Keratinocyte (primary cell): Measurements from ENCODE around the gene CCDC9. TPM values are rescaled to one million over a fixed set of nuclear protein-coding genes. Genes with fewer than 3 reads are reported as not detected.

ENCODE experiments used
- DNase-seq: peaks from one replicate; pipeline ENCODE4 v3.0.0-alpha.2; 2011; ENCODE audit warnings: low read depth, missing footprints, low spot score
- FAIRE-seq: peaks from 2 replicates; lab custom pipeline; 2011; peaks lifted over from hg19 to GRCh38; lab: Jason Lieb, UNC
- H2AFZ ChIP-seq: 2 replicates; pipeline ENCODE4 v1.6.0; 2012; ENCODE audit warnings: low read length, control low read depth, inconsistent platforms; ENCODE audit not compliant: control insufficient read depth
- H3K27ac ChIP-seq: 2 replicates; pipeline ENCODE4 v1.5.1; 2011; ENCODE audit warnings: low read length; ENCODE audit not compliant: control insufficient read depth, insufficient read depth
- H3K27me3 ChIP-seq: 3 replicates; pipeline ENCODE4 v1.6.0; 2011; ENCODE audit warnings: low read length; ENCODE audit not compliant: control insufficient read depth, insufficient read depth; ENCODE audit errors: extremely low read depth
- H3K36me3 ChIP-seq, 2 experiments: 2 replicates in 1 of 2; 3 replicates in 1 of 2; pipeline ENCODE4 v1.5.1; 2011; ENCODE audit warnings: low read length in 2 of 2, mild to moderate bottlenecking in 1 of 2; ENCODE audit not compliant: control insufficient read depth in 2 of 2, insufficient read depth in 2 of 2; ENCODE audit errors: extremely low read depth in 1 of 2
- H3K4me1 ChIP-seq: 3 replicates; pipeline ENCODE4 v1.5.1; 2011; ENCODE audit warnings: low read length; ENCODE audit not compliant: control insufficient read depth, insufficient read depth; ENCODE audit errors: extremely low read depth
- H3K4me2 ChIP-seq: 3 replicates; pipeline ENCODE4 v1.6.0; 2011; ENCODE audit warnings: low read depth, low read length; ENCODE audit not compliant: control insufficient read depth, insufficient read depth; ENCODE audit errors: extremely low read depth
- H3K4me3 ChIP-seq, 3 experiments: fragments of 200-600 bp in 1 of 3; sonication (generic) in 1 of 3; 2 replicates in 2 of 3; 3 replicates in 1 of 3; pipeline ENCODE4 v1.5.1; 2011 to 2016; ENCODE audit warnings: low read length in 3 of 3, mild to moderate bottlenecking in 3 of 3, control low read depth in 2 of 3, inconsistent platforms in 1 of 3, low read depth in 1 of 3, mixed read lengths in 1 of 3, mixed run types in 1 of 3, moderate library complexity in 1 of 3; ENCODE audit not compliant: control insufficient read depth in 2 of 3, insufficient read depth in 2 of 3; ENCODE audit errors: extremely low read depth in 1 of 3
- H3K79me2 ChIP-seq: 2 replicates; pipeline ENCODE4 v1.6.0; 2012; ENCODE audit warnings: low read length; ENCODE audit not compliant: control insufficient read depth, insufficient read depth
- H3K9ac ChIP-seq: 3 replicates; pipeline ENCODE4 v1.6.0; 2011; ENCODE audit warnings: low read length; ENCODE audit not compliant: control insufficient read depth, insufficient read depth; ENCODE audit errors: extremely low read depth
- H3K9me1 ChIP-seq: 3 replicates; pipeline ENCODE4 v1.6.0; 2011; ENCODE audit warnings: low read length; ENCODE audit not compliant: control insufficient read depth, insufficient read depth; ENCODE audit errors: extremely low read depth
- H3K9me3 ChIP-seq: 2 replicates; pipeline ENCODE4 v1.5.1; 2012; ENCODE audit warnings: low read depth, low read length; ENCODE audit not compliant: control insufficient read depth
- H4K20me1 ChIP-seq: 3 replicates; pipeline ENCODE4 v1.6.0; 2011; ENCODE audit warnings: low read length; ENCODE audit not compliant: control insufficient read depth, insufficient read depth; ENCODE audit errors: extremely low read depth
- EZH2 ChIP-seq: IDR thresholded peaks from one replicate; pipeline ENCODE4 v1.6.1; 2012; ENCODE audit warnings: inconsistent platforms, mild to moderate bottlenecking, low read length, moderate library complexity
- dilution Hi-C: fragments of 300-500 bp; cut with MboI; formaldehyde crosslinking; loops from one replicate; pipeline ENCODE4 v1.7.0; 2020; ENCODE audit warnings: low sequenced_read_pairs; ENCODE audit not compliant: extremely low pct_ligation_motif_present
- polyA plus RNA-seq, 5 experiments: library from polyadenylated mRNA; depleted of rRNA in 3 of 5; stranded (reverse) in 3 of 5; stranded (forward) in 1 of 5; unstranded in 1 of 5; fragments of >200 nt; gene quantifications; 1 replicate in 1 of 5; 2 replicates in 3 of 5; 3 replicates in 1 of 5; pipeline versions ENCODE4 v1.2.1 to v1.2.3, GENCODE V29; 2011 to 2012; ENCODE audit warnings: missing spikeins in 2 of 5, low read depth in 1 of 5, low replicate concordance in 1 of 5
- TF ChIP-seq, protein P1 (sequence below), 3 experiments: IDR thresholded peaks in 1 of 3; conservative IDR thresholded peaks in 1 of 3; optimal IDR thresholded peaks in 1 of 3; 2 replicates in 2 of 3; 3 replicates in 1 of 3; pipeline versions ENCODE3 to v1.5.1; 2011; ENCODE audit warnings: low read length in 3 of 3, mild to moderate bottlenecking in 3 of 3, moderate library complexity in 2 of 3, control low read depth in 1 of 3, inconsistent platforms in 1 of 3; ENCODE audit not compliant: insufficient read depth in 2 of 3; ENCODE audit errors: extremely low read depth in 1 of 3

Gene CCDC9
- polyA plus RNA-seq, 1 donor (not counting 4 experiments of a cell fraction or from before 2014, with no cell fraction given): 2.8 TPM

DNA sequence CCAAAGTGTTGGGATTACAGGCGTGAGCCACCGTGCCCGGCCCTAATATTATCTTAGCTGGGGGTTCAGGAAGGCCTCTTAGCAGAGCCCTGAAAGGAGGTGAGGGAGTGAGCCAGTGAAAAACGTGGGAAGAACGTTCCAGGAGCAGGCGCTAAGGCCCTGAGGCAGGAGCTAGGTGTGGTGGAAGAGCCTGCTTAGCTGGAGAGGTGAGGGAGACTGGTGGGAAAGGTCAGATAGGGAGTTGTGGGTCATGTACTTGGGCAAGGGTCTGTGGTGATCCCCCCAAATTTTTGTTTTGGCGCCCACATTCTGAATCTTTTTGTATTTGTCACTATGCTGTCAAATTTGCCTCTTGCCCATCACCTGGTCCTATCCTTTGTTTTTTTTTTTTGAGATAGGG, 13.3 kb downstream of the CCDC9 start:
- H3K36me3 ChIP-seq: peaks cover 7 to 9% of the 10 kb centered on the region in 2 experiments
- no peaks in the 10 kb centered on the region for H3K27me3 ChIP-seq
- peaks cover 3% of the 10 kb centered on the region for H4K20me1 ChIP-seq
- H3K4me1 ChIP-seq: peaks cover 11% of the 10 kb centered on the region
- dilution Hi-C loops: no loop called here
- H3K4me3 ChIP-seq: no peak overlapping the region
- H2AFZ ChIP-seq: no peak overlapping the region
- no peak overlapping the region for H3K9ac ChIP-seq
- H3K9me3 ChIP-seq: no peaks in the 10 kb centered on the region
- no peak overlapping the region for H3K4me2 ChIP-seq
- FAIRE-seq: no peak
- no peaks in the 10 kb centered on the region for H3K9me1 ChIP-seq
- TF ChIP-seq, protein P1, sequence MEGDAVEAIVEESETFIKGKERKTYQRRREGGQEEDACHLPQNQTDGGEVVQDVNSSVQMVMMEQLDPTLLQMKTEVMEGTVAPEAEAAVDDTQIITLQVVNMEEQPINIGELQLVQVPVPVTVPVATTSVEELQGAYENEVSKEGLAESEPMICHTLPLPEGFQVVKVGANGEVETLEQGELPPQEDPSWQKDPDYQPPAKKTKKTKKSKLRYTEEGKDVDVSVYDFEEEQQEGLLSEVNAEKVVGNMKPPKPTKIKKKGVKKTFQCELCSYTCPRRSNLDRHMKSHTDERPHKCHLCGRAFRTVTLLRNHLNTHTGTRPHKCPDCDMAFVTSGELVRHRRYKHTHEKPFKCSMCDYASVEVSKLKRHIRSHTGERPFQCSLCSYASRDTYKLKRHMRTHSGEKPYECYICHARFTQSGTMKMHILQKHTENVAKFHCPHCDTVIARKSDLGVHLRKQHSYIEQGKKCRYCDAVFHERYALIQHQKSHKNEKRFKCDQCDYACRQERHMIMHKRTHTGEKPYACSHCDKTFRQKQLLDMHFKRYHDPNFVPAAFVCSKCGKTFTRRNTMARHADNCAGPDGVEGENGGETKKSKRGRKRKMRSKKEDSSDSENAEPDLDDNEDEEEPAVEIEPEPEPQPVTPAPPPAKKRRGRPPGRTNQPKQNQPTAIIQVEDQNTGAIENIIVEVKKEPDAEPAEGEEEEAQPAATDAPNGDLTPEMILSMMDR (optimal IDR thresholded peaks at IDR 0.05 in 1 of 3, IDR thresholded peaks at IDR 0.05 in 1 of 3, conservative IDR thresholded peaks at IDR 0.05 in 1 of 3; ENCODE audit: extremely low read depth in 1 of 3, insufficient read depth in 2 of 3, low read length in 3 of 3): no peak
- no peak for DNase-seq
- H3K27ac ChIP-seq: no peak overlapping the region
- H3K79me2 ChIP-seq: no peaks in the 10 kb centered on the region

DNA sequence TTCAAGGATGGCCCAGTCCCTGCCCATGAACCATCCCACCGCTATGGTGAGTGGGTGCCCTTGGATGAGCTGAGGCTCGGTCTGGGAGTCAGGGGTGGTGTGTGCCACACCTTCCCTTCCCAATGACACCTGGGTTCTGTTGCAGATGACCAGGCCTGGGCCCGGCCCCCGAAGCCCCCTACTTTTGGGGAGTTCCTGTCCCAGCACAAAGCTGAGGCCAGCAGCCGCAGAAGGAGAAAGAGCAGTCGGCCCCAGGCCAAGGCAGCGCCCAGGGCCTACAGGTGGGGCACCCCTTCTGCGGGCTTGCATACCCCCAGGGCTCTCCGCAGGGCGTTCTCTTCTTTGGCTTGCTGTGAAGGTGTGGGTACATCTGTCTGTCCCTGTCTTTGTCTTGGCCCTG, 14.1 kb downstream of the CCDC9 start:
- Histone ChIP-seq H3K27me3 (no peaks in the 10 kb centered on the region), H3K27ac (no peak overlapping the region), H3K9me3 (no peaks in the 10 kb centered on the region), H3K9ac (no peak overlapping the region), H3K4me2 (no peak overlapping the region), H3K4me3 (no peak overlapping the region), H2AFZ (no peak overlapping the region), H3K36me3 (peaks cover 7 to 12% of the 10 kb centered on the region in 2 experiments), H4K20me1 (peaks cover 3% of the 10 kb centered on the region), H3K9me1 (no peaks in the 10 kb centered on the region), H3K4me1 (peaks cover 11% of the 10 kb centered on the region), H3K79me2 (no peaks in the 10 kb centered on the region)
- TF ChIP-seq, protein P1 (optimal IDR thresholded peaks at IDR 0.05 in 1 of 3, IDR thresholded peaks at IDR 0.05 in 1 of 3, conservative IDR thresholded peaks at IDR 0.05 in 1 of 3; ENCODE audit: extremely low read depth in 1 of 3, insufficient read depth in 2 of 3, low read length in 3 of 3): no peak
- TF ChIP-seq EZH2: no peak
- dilution Hi-C loops: no loop called here
- FAIRE-seq (no peak), DNase-seq (no peak)
